Naive thymus-derived CD4-positive, alpha-beta T cell (primary cell): ENCODE results near the gene TST. TPM values are rescaled to one million over a fixed set of nuclear protein-coding genes. Genes with fewer than 3 reads are reported as not detected.

Experiments used
- ATAC-seq: fragments of 150-1000 bp; cut with Tn5 transposase; 2 replicates; pipeline ENCODE4 v1.10.0; 2021; ENCODE audit warnings: mild to moderate bottlenecking, moderate library complexity
- CTCF ChIA-PET: fragments of 350-600 bp; sonication (Branson Sonifier 250); formaldehyde crosslinking; loops from one replicate; lab custom pipeline; 2021; ENCODE audit warnings: antibody characterized with exemption; lab: Charles Lee
- POLR2A ChIA-PET: fragments of 350-600 bp; sonication (Branson Sonifier 250); formaldehyde crosslinking; loops from one replicate; lab custom pipeline; 2021; ENCODE audit warnings: antibody characterized with exemption, inconsistent platforms; lab: Charles Lee
- DNase-seq, 9 donors: peaks; one replicate each; pipeline versions ENCODE4 v3.0.0 to v3.0.0-alpha.2; 2020 to 2022; ENCODE audit warnings: mixed read lengths in 1 of 9
- H3K27ac ChIP-seq: one replicate; pipeline ENCODE4 v1.7.0; 2013; ENCODE audit warnings: mild to moderate bottlenecking, low read depth, low read length, moderate library complexity
- H3K27me3 ChIP-seq, 2 donors: one replicate each; pipeline ENCODE4 v1.7.0; 2013; ENCODE audit warnings: low read length in 2 of 2, mild to moderate bottlenecking in 2 of 2, moderate library complexity in 2 of 2; ENCODE audit not compliant: control insufficient read depth in 2 of 2, insufficient read depth in 2 of 2
- H3K36me3 ChIP-seq, 3 experiments: 1 replicate in 2 of 3; 2 replicates in 1 of 3; pipeline ENCODE4 v1.7.0; 2013; ENCODE audit warnings: low read length in 3 of 3, mild to moderate bottlenecking in 3 of 3, moderate library complexity in 1 of 3; ENCODE audit not compliant: insufficient read depth in 3 of 3, control insufficient read depth in 2 of 3
- H3K4me1 ChIP-seq, 2 donors: one replicate each; pipeline ENCODE4 v1.7.0; 2013; ENCODE audit warnings: low read length in 2 of 2, mild to moderate bottlenecking in 2 of 2, moderate library complexity in 1 of 2; ENCODE audit not compliant: control insufficient read depth in 2 of 2, insufficient read depth in 2 of 2
- H3K4me3 ChIP-seq: 2 replicates; pipeline ENCODE4 v1.7.0; 2013; ENCODE audit warnings: mild to moderate bottlenecking, low read length
- H3K9me3 ChIP-seq, 3 experiments: 1 replicate in 2 of 3; 2 replicates in 1 of 3; pipeline ENCODE4 v1.7.0; 2013; ENCODE audit warnings: low read length in 3 of 3; ENCODE audit not compliant: control insufficient read depth in 2 of 3
- H3K27ac Mint-ChIP-seq, 9 donors: one replicate each; pipeline ENCODE4 v1.8.0; 2020 to 2022; ENCODE audit warnings: mixed read lengths in 9 of 9, mild to moderate bottlenecking in 8 of 9, moderate library complexity in 5 of 9, inconsistent platforms in 2 of 9
- H3K27me3 Mint-ChIP-seq, 5 donors: one replicate each; pipeline ENCODE4 v1.8.0; 2021 to 2022; ENCODE audit warnings: mixed read lengths in 5 of 5, mild to moderate bottlenecking in 1 of 5
- H3K36me3 Mint-ChIP-seq, 5 donors: one replicate each; pipeline ENCODE4 v1.8.0; 2020 to 2022; ENCODE audit warnings: mixed read lengths in 5 of 5, mild to moderate bottlenecking in 3 of 5, inconsistent platforms in 1 of 5
- H3K4me1 Mint-ChIP-seq, 7 donors: one replicate each; pipeline ENCODE4 v1.8.0; 2020 to 2022; ENCODE audit warnings: mixed read lengths in 7 of 7, mild to moderate bottlenecking in 3 of 7, inconsistent platforms in 1 of 7
- H3K4me3 Mint-ChIP-seq, 10 donors: one replicate each; pipeline ENCODE4 v1.8.0; 2020 to 2022; ENCODE audit warnings: mild to moderate bottlenecking in 10 of 10, mixed read lengths in 10 of 10, moderate library complexity in 6 of 10, inconsistent platforms in 2 of 10
- H3K9me3 Mint-ChIP-seq, 11 donors: one replicate each; pipeline ENCODE4 v1.8.0; 2020 to 2022; ENCODE audit warnings: mixed read lengths in 11 of 11, mild to moderate bottlenecking in 4 of 11, inconsistent platforms in 1 of 11, moderate library complexity in 1 of 11
- intact Hi-C, 2 donors: fragments of 100-400 bp; cut with micrococcal nuclease; formaldehyde crosslinking; loops; one replicate each; pipeline ENCODE4 v1.15.1; 2023
- polyA plus RNA-seq, 2 donors: library from polyadenylated mRNA; unstranded; fragments of 300-500 nt; fragmentation: Illumina TruSeq; gene quantifications; one replicate each; pipeline ENCODE4 v1.2.3, GENCODE V29; 2021
- total RNA-seq, 6 experiments: library from RNA in 5 of 6; stranded (reverse) in 5 of 6; gene quantifications; 1 replicate in 5 of 6; 2 replicates in 1 of 6; pipeline ENCODE4 v1.2.3 and lab custom pipeline; 2021 to 2026

Gene TST
- total and polyA plus RNA-seq, 7 experiments from 2014 or later: 0.22 to 6.1 (median 0.43) TPM; not detected in 1

DNA sequence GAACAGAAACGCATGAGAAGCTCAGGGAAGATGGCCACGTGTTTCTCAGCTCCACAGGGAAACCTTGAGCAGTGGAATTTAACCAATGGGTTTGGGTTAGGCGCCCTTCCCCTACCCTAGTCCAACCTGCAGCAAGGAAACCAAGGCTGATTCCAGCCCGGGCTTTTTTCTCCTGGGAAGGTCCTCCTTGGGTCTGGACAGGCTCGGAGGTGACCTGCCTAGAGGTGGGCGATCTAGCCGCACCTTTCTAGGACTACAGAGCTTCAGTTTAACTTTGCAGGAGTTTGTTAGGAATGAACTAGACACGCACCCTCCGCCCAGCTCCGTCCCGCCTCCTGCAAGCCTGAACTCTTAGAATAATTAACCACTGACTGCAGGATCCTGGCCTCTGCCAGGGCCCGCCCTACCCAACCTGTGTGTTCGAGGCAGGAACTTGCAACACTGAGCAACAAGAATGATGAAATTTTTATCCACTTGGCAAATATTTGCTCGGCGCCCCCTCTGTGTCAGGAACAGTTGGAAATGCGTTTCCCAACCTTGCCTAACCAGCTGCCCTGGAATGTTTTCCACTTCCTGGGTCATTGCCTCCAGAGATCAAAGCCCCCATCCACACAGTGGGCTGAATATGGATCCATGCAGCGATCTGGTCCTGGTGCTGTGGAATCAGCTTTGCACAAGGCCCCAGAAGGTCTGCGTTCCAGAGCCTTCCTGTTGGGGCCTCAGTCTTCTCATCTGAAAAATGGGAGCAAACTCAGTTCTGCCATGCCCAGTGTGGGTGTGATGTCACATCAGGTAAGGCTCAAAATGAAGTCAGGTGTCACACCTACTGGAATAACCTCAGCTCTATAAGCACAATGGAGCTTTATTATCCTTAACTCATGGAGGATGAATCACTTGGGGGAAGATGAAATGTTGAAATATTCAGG is 13.6 kb upstream of the TST start:
- intact Hi-C loops: no loop called here
- DNase-seq (no peak), ATAC-seq (no peak)
- ChIA-PET CTCF (interaction anchor here (0.8 kb wide), 1 partner anchor 10 kb away, joined by 3 read pairs; no protein-coding TSS in a partner anchor), POLR2A (no interaction called here)
- Histone ChIP-seq H3K9me3 (no peaks in the 10 kb centered on the region), H3K4me3 (no peak overlapping the region), H3K27ac (no peak overlapping the region), H3K27me3 (no peaks in the 10 kb centered on the region), H3K36me3 (no peaks in the 10 kb centered on the region), H3K4me1 (no peaks in the 10 kb centered on the region)
- no peak overlapping the region for H3K27ac Mint-ChIP-seq
- peaks cover 0 to 1% (median 0%) of the 10 kb centered on the region in 7 donors for H3K4me1 Mint-ChIP-seq
- no peak overlapping the region for H3K4me3 Mint-ChIP-seq
- peaks cover 7 to 19% (median 14%) of the 10 kb centered on the region in 5 donors for H3K27me3 Mint-ChIP-seq
- H3K9me3 Mint-ChIP-seq: no peaks in the 10 kb centered on the region
- H3K36me3 Mint-ChIP-seq: no peaks in the 10 kb centered on the region

- H3K27me3 Mint-ChIP-seq: peaks cover 2 to 15% (median 12%) of the 10 kb centered on the region in 5 donors
- DNase-seq (no peak), ATAC-seq (no peak)
- no peak overlapping the region for H3K27ac Mint-ChIP-seq
- CTCF ChIA-PET: no interaction called here
- no peak overlapping the region for H3K4me3 Mint-ChIP-seq
- Histone ChIP-seq H3K4me3 (no peak overlapping the region), H3K36me3 (no peaks in the 10 kb centered on the region), H3K27me3 (no peaks in the 10 kb centered on the region), H3K4me1 (no peaks in the 10 kb centered on the region), H3K9me3 (no peaks in the 10 kb centered on the region), H3K27ac (no peak overlapping the region)
- H3K9me3 Mint-ChIP-seq: no peaks in the 10 kb centered on the region
- H3K36me3 Mint-ChIP-seq: no peaks in the 10 kb centered on the region
- intact Hi-C loops: no loop called here
- POLR2A ChIA-PET: no interaction called here
- H3K4me1 Mint-ChIP-seq: no peaks in the 10 kb centered on the region
Measured at GRCh38 chr22:37032134-37032534, 12.9 kb upstream of the TST start.

- Mint-ChIP-seq H3K36me3 (no peaks in the 10 kb centered on the region), H3K4me3 (no peak overlapping the region), H3K4me1 (no peaks in the 10 kb centered on the region), H3K27me3 (peaks cover 0 to 12% (median 9%) of the 10 kb centered on the region in 5 donors), H3K27ac (no peak overlapping the region), H3K9me3 (no peaks in the 10 kb centered on the region)
- ChIA-PET POLR2A (interaction anchor here (0.7 kb wide), 1 partner anchor 170 kb away, joined by 3 read pairs; no protein-coding TSS in a partner anchor), CTCF (no interaction called here)
- ATAC-seq (no peak), DNase-seq (no peak)
- Histone ChIP-seq H3K4me1 (no peaks in the 10 kb centered on the region), H3K36me3 (no peaks in the 10 kb centered on the region), H3K9me3 (no peaks in the 10 kb centered on the region), H3K4me3 (no peak overlapping the region), H3K27me3 (no peaks in the 10 kb centered on the region), H3K27ac (no peak overlapping the region)
- intact Hi-C loops: no loop called here
Measured at GRCh38 chr22:37030560-37031281, 11.5 kb upstream of the TST start.

DNA sequence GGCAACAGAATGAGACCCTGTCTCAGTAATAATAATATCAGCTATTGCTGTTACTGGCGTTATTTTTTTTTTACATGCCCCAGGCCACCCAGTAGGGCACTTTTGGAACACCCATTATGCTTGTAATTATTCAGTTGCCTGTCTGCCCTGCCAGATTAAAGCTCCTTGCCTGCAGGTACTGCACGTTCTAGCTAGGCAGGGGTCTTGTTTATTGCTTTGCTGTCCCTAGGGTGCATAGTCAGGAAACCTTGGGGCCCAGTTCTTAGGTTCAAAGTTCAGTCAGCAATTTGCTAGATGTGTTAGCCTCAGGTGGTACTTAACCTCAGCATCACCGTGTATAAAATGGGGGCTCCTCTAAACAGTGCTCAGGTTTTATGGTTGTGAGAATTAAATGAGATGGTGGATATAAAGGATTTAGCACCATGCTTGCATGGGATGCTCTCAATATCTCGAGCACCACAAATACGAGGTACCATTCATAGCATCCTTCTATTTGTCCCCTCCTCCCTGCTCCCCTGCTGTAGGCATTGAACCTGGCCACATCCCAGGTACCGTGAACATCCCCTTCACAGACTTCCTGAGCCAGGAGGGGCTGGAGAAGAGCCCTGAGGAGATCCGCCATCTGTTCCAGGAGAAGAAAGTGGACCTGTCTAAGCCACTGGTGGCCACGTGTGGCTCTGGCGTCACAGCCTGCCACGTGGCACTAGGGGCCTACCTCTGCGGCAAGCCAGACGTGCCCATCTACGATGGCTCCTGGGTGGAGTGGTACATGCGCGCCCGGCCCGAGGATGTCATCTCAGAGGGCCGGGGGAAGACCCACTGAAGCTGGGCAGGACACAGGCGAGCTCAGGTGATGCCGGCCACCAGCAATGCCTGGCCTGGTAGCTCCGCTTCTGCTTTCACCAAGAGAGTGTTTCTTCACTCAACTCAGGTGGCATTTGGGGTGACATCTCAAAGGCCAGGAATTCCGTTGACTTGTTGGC is 9.7 kb upstream of the TST start:
- H3K4me1 ChIP-seq: no peaks in the 10 kb centered on the region
- no peaks in the 10 kb centered on the region for H3K36me3 ChIP-seq
- no peak overlapping the region for H3K27ac ChIP-seq
- ChIA-PET CTCF (interaction anchor here (1.4 kb wide), 1 partner anchor 10 kb away, joined by 3 read pairs; the partner anchor contains the start of genes MPST and TST), POLR2A (no interaction called here)
- H3K27me3 ChIP-seq: no peaks in the 10 kb centered on the region
- Mint-ChIP-seq H3K27ac (no peak overlapping the region), H3K27me3 (peaks cover 0 to 2% (median 0%) of the 10 kb centered on the region in 5 donors), H3K4me1 (peaks cover 0 to 3% (median 0%) of the 10 kb centered on the region in 7 donors), H3K9me3 (no peaks in the 10 kb centered on the region), H3K4me3 (no peak overlapping the region), H3K36me3 (peaks cover 0 to 4% (median 0%) of the 10 kb centered on the region in 5 donors)
- no peaks in the 10 kb centered on the region for H3K9me3 ChIP-seq
- H3K4me3 ChIP-seq: no peak overlapping the region
- ATAC-seq (no peak), DNase-seq (no peak)
- intact Hi-C loops: no loop called here

DNA sequence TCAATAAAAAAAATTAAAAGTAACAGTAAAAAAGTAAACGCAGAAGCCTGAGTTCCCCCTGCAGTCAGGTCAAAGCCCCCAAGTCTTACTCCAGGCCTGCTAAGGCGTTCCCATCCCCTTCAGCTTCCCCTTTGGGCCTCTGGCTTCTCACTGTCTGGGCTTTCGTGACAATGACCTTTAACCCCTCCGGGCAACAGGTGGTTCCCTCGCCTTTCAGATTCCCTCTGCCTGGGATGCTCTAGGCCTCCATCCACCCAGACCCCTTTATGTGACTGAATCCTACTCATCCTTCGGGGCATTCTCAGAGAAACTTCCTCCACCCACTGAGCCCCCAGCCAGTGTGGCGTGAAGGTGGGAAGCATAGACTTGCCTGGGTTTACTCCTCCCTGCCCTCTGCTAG is 8.3 kb upstream of the TST start:
- DNase-seq: no peak
- Histone ChIP-seq H3K9me3 (no peaks in the 10 kb centered on the region), H3K4me3 (no peak overlapping the region), H3K27me3 (no peaks in the 10 kb centered on the region), H3K4me1 (no peaks in the 10 kb centered on the region), H3K27ac (no peak overlapping the region), H3K36me3 (no peaks in the 10 kb centered on the region)
- CTCF ChIA-PET: interaction anchor here (1.0 to 1.4 kb wide), 2 partner anchors 8 to 22 kb away, joined by 3 to 4 read pairs; partner anchors contain the start of genes MPST and TST
- H3K4me1 Mint-ChIP-seq: peaks cover 0 to 3% (median 0%) of the 10 kb centered on the region in 7 donors
- POLR2A ChIA-PET: no interaction called here
- no peak overlapping the region for H3K4me3 Mint-ChIP-seq
- H3K9me3 Mint-ChIP-seq: no peaks in the 10 kb centered on the region
- peaks cover 0 to 4% (median 0%) of the 10 kb centered on the region in 5 donors for H3K36me3 Mint-ChIP-seq
- H3K27ac Mint-ChIP-seq: no peak overlapping the region
- intact Hi-C loops: no loop called here
- peaks cover 0 to 2% (median 0%) of the 10 kb centered on the region in 5 donors for H3K27me3 Mint-ChIP-seq
- ATAC-seq: no peak

GRCh38 chr22:37026325-37026724 is 7.1 kb upstream of the TST start:
- Mint-ChIP-seq H3K27me3 (peaks cover 0 to 7% (median 0%) of the 10 kb centered on the region in 5 donors), H3K4me3 (no peak overlapping the region), H3K9me3 (no peaks in the 10 kb centered on the region), H3K36me3 (peaks cover 0 to 7% (median 0%) of the 10 kb centered on the region in 5 donors), H3K4me1 (peaks cover 0 to 10% (median 4%) of the 10 kb centered on the region in 7 donors), H3K27ac (no peak overlapping the region)
- H3K27me3 ChIP-seq: no peaks in the 10 kb centered on the region
- intact Hi-C loops: no loop called here
- ChIA-PET POLR2A (no interaction called here), CTCF (no interaction called here)
- no peaks in the 10 kb centered on the region for H3K36me3 ChIP-seq
- no peak overlapping the region for H3K4me3 ChIP-seq
- ATAC-seq (no peak), DNase-seq (no peak)
- H3K4me1 ChIP-seq: no peaks in the 10 kb centered on the region
- no peak overlapping the region for H3K27ac ChIP-seq
- no peaks in the 10 kb centered on the region for H3K9me3 ChIP-seq
